Heart right ventricle (tissue), 16 donors: ENCODE data around the gene BPIFA3. TPM values are rescaled to one million over a fixed set of nuclear protein-coding genes. Genes with fewer than 3 reads are reported as not detected.

ENCODE experiments used
- ATAC-seq, 8 donors: fragments of 200-7000 bp; cut with Tn5 transposase; one replicate each; pipeline ENCODE4 v1.9.1; 2020; ENCODE audit warnings: mild to moderate bottlenecking in 8 of 8, moderate library complexity in 8 of 8, moderate number of reproducible peaks in 1 of 8
- DNase-seq, 2 donors: peaks; one replicate each; pipeline ENCODE4 v3.0.0-alpha.2; 2020
- H3K27ac ChIP-seq, 10 donors: fragments of 200-600 bp; sonication (generic) in 2 of 10; one replicate each; pipeline versions ENCODE4 v1.5.0 to v1.8.0; 2020 to 2022; ENCODE audit warnings: mild to moderate bottlenecking in 3 of 10
- H3K27me3 ChIP-seq, 7 donors: fragments of 200-600 bp; one replicate each; pipeline ENCODE4 v1.8.0; 2021 to 2022; ENCODE audit warnings: mild to moderate bottlenecking in 2 of 7
- H3K36me3 ChIP-seq, 9 donors: fragments of 200-600 bp; sonication (generic) in 1 of 9; one replicate each; pipeline versions ENCODE4 v1.5.0 to v1.8.0; 2020 to 2022; ENCODE audit warnings: mild to moderate bottlenecking in 2 of 9
- H3K4me1 ChIP-seq, 9 donors: fragments of 200-600 bp; sonication (generic) in 1 of 9; one replicate each; pipeline versions ENCODE4 v1.5.0 to v1.8.0; 2020 to 2022; ENCODE audit warnings: mild to moderate bottlenecking in 4 of 9
- H3K4me3 ChIP-seq, 10 donors: fragments of 200-600 bp; sonication (generic) in 2 of 10; one replicate each; pipeline versions ENCODE4 v1.5.0 to v1.8.0; 2020 to 2022; ENCODE audit warnings: mild to moderate bottlenecking in 7 of 10, moderate library complexity in 2 of 10
- H3K9me3 ChIP-seq, 11 donors: fragments of 200-600 bp in 10 of 11; sonication (generic) in 2 of 11; one replicate each; pipeline versions ENCODE4 v1.5.0 to v1.8.0; 2013 to 2022; ENCODE audit warnings: mild to moderate bottlenecking in 2 of 11, control low read depth in 1 of 11, moderate library complexity in 1 of 11
- CTCF ChIP-seq, 9 donors: fragments of 200-600 bp; sonication (generic) in 2 of 9; IDR thresholded peaks; one replicate each; pipeline versions ENCODE4 v1.5.0 to v1.8.0; 2021 to 2022; ENCODE audit warnings: antibody characterized with exemption in 9 of 9, mild to moderate bottlenecking in 5 of 9, moderate library complexity in 1 of 9
- WGBS, 2 donors: extraction: QIAGEN DNeasy Blood & Tissue Kit; methylation state at CpG; one replicate each; pipeline ENCODE4 v1.1.7; 2013; ENCODE audit warnings: inconsistent platforms in 1 of 2; 5-methylcytosine and 5-hydroxymethylcytosine counted together
- intact Hi-C, 10 donors: fragments of 100-400 bp; cut with DNase I; formaldehyde crosslinking; loops; one replicate each; pipeline versions ENCODE4 v1.11.1 to v1.14.2; 2022
- long read RNA-seq, 3 donors: library from polyadenylated mRNA; unstranded; transcript quantifications; one replicate each; pipeline ENCODE4 v2.0.0, GENCODE V29; 2020 to 2021
- polyA plus RNA-seq, 2 donors: library from polyadenylated mRNA; stranded (reverse); fragments of 200-250 nt; gene quantifications; one replicate each; pipeline ENCODE4 v1.2.3, GENCODE V29; 2013
- total RNA-seq, 10 donors: library from RNA; stranded (reverse); fragmentation: NEBNext Ultra II Directional in 3 of 10; extraction: Animal tissue kit (Norgen Biotek cat#: 25700) in 3 of 10; gene quantifications; one replicate each; pipeline versions ENCODE4 v1.2.1 to v1.2.4, GENCODE V29; 2021 to 2023
- donor health status: Arrhythmogenic right ventricular cardiomyopathy.
- donor health status: ischemic (EF 13 %, LVEDD 7.1; RV severe dilation, severe dysfunction).
- donor health status: healthy with polysubstance abuse.
- donor health status: DM: no; HTN: yes; CAD: no.
- donor health status: DM: no; HTN: no; CAD: no.
- donor health status: ischemic (EF 25% LVEDD 6.9; RV normal size, moderate dysfunction).
- donor health status: ischemic (EF 25% LVEDD 5.7; RV mildly dilated, moderate dysfunction).
- donor health status: healthy.
- donor health status: DM: yes; HTN: yes; CAD: no.
- donor health status: Ischemic cardiomyopathy.
- donor health status: ischemic (EF 35%, LVEDD 5.7; RV mildly dilated, moderate dysfunction).
- donor health status: nonischemic (EF 11% LVEDD 7.7; RV severe dilation, severe dysfunction).
- donor health status: DM: yes; HTN: yes; CAD: no.
- donor health status: PGD.
- donor health status: ischemic (EF 29% LVEDD 5.4; RV normal size, mild dysfunction).
- donor health status: nonischemic (EF 23%, LVEDD 6.1; RV moderate dilation, normal function).

BPIFA3 gene
- total RNA-seq (not detected), polyA plus RNA-seq (not detected)
- long read RNA-seq, donor 1: 0 reads
- long read RNA-seq, donor 2: 0 reads
- long read RNA-seq, donor 3: 0 reads

GRCh38 chr20:33217052-33217451, at the start of gene BPIFA3:
Gene BPIFA3 (plus strand): TSS chr20:33217352. CDS start chr20:33217537, 185 bp downstream.
- 67 to 81% methylated on average over 2 of the region's 2 CpGs for WGBS, 2 donors
- Histone ChIP-seq H3K27ac (no peak within 1 kb of the TSS), H3K4me1 (no peaks in the 10 kb centered on the region), H3K9me3 (no peaks in the 10 kb centered on the region), H3K4me3 (no peak within 1 kb of the TSS), H3K36me3 (no peaks in the 10 kb centered on the region), H3K27me3 (peaks cover 0 to 32% (median 24%) of the 10 kb centered on the region in 7 donors)
- intact Hi-C loops: loop anchor here in 1 of 10 donors (10.0 kb wide), 1 partner anchor 312 kb away; no protein-coding TSS in a partner anchor
- TF ChIP-seq CTCF (IDR thresholded peaks at IDR 0.05): no peak
- ATAC-seq (no peak), DNase-seq (no peak)

- ATAC-seq (no peak), DNase-seq (no peak)
- Histone ChIP-seq H3K4me1 (no peaks in the 10 kb centered on the region), H3K4me3 (no peak within 1 kb of the TSS), H3K36me3 (no peaks in the 10 kb centered on the region), H3K27ac (no peak within 1 kb of the TSS), H3K9me3 (peaks cover 0 to 37% (median 11%) of the 10 kb centered on the region in 11 donors), H3K27me3 (peaks cover 0 to 19% (median 0%) of the 10 kb centered on the region in 7 donors)
- WGBS, 2 donors: 75 to 78% methylated on average over 8 of the region's 8 CpGs
- intact Hi-C loops: no loop called here
- no peak for TF ChIP-seq CTCF (IDR thresholded peaks at IDR 0.05)
Observed at GRCh38 chr20:33167859-33168258, 49.3 kb upstream of the BPIFA3 start, which contains the start of gene BPIFA2. Gene BPIFA2 (plus strand): TSS chr20:33168159. CDS start chr20:33169146, 987 bp downstream.

DNA sequence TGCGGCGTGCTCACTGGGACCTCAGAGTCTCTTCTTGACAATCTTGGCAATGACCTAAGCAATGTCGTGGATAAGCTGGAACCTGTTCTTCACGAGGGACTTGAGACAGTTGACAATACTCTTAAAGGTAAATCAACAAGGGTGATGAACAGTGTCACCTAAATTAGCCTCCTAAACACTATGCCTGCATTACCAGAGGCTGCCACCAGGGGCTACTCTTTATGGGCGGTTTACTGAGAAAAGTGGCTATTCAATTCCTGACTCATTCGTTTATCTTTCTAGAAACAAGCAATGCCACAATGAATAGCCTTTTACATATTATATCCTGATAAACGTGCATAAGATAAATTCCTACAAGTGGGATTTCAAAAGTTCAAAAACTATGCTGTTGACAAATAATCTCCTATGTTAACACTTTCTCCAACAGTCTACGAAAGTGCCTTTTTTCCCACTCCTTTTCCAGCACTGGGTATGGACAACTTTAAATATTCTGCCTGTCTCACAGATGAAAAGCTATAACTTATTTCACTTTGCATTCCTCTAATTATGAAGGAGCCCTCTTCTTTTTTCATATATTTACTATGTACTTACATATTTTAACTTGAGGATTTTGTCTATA, 47.9 kb upstream of the BPIFA3 start:
- DNase-seq: no peak
- H3K36me3 ChIP-seq: no peaks in the 10 kb centered on the region

DNA sequence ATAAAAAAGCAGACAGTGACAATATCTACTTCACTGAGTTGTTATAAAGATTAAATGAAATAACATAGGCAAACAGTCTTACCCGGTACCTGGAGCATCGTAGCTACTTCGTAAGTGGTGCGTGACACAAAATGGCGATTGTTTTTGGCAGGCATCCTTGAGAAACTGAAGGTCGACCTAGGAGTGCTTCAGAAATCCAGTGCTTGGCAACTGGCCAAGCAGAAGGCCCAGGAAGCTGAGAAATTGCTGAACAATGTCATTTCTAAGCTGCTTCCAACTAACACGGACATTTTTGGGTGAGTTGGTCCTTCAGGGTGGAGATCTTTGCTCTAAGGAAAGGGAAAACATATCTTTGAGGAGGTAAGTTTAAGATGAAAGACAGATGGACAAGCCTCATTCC, 44.4 kb upstream of the BPIFA3 start:
- TF ChIP-seq CTCF (IDR thresholded peaks at IDR 0.05): no peak

More for the DNA sequence above, 47.9 kb upstream of the BPIFA3 start:
- Histone ChIP-seq H3K27me3 (peaks cover 0 to 16% (median 0%) of the 10 kb centered on the region in 7 donors), H3K9me3 (peaks cover 0 to 37% (median 11%) of the 10 kb centered on the region in 11 donors), H3K27ac (no peak overlapping the region), H3K4me1 (no peaks in the 10 kb centered on the region), H3K4me3 (no peak overlapping the region)
- intact Hi-C loops: no loop called here
- 48 to 50% methylated on average over 8 of the region's 8 CpGs for WGBS, 2 donors
- peak in 7 of 9 donors; percentile 8 to 48 (median 17) for TF ChIP-seq CTCF (IDR thresholded peaks at IDR 0.05)
- ATAC-seq: no peak

More for the DNA sequence above, 44.4 kb upstream of the BPIFA3 start:
- no peak overlapping the region for H3K4me3 ChIP-seq
- peaks cover 0 to 5% (median 0%) of the 10 kb centered on the region in 7 donors for H3K27me3 ChIP-seq
- DNase-seq (no peak), ATAC-seq (no peak)
- peaks cover 0 to 37% (median 11%) of the 10 kb centered on the region in 11 donors for H3K9me3 ChIP-seq
- intact Hi-C loops: no loop called here
- no peaks in the 10 kb centered on the region for H3K4me1 ChIP-seq
- WGBS, 2 donors: 56 to 62% methylated on average over 7 of the region's 7 CpGs
- no peak overlapping the region for H3K27ac ChIP-seq
- H3K36me3 ChIP-seq: no peaks in the 10 kb centered on the region
